ENCODE data around the gene CAMK2A.

CAMK2A gene

GRCh38 chr5:150261231-150261630 lies 28.3 kb downstream of the CAMK2A start:
- no peak for DNase-seq (ENCODE audit: low spot score)

GRCh38 chr5:150258130-150258529 lies 31.4 kb downstream of the CAMK2A start:
- TF ChIP-seq CTCF (IDR thresholded peaks at IDR 0.05; ENCODE audit: extremely low read depth, missing control alignments): no peak
- peak; percentile 40 for DNase-seq (ENCODE audit: low spot score)

More at GRCh38 chr5:150261231-150261630, 28.3 kb downstream of the CAMK2A start:
- no peak for TF ChIP-seq CTCF (IDR thresholded peaks at IDR 0.05; ENCODE audit: extremely low read depth, missing control alignments)

- no peak for DNase-seq (ENCODE audit: low spot score)
- TF ChIP-seq CTCF (IDR thresholded peaks at IDR 0.05; ENCODE audit: extremely low read depth, missing control alignments): no peak
These were observed 32.1 kb downstream of the CAMK2A start for GRCh38 chr5:150257424-150257823.

- DNase-seq (ENCODE audit: low spot score): no peak
- no peak for TF ChIP-seq CTCF (IDR thresholded peaks at IDR 0.05; ENCODE audit: extremely low read depth, missing control alignments)
These were observed 33.0 kb downstream of the CAMK2A start for GRCh38 chr5:150256410-150257064.

- no peak for TF ChIP-seq CTCF (IDR thresholded peaks at IDR 0.05; ENCODE audit: extremely low read depth, missing control alignments)
- no peak for DNase-seq (ENCODE audit: low spot score)
These were observed 33.7 kb downstream of the CAMK2A start for GRCh38 chr5:150255659-150256409.

- no peak for DNase-seq (ENCODE audit: low spot score)
- no peak for TF ChIP-seq CTCF (IDR thresholded peaks at IDR 0.05; ENCODE audit: extremely low read depth, missing control alignments)
These were observed 34.8 kb downstream of the CAMK2A start for GRCh38 chr5:150254774-150255173.

- TF ChIP-seq CTCF (IDR thresholded peaks at IDR 0.05; ENCODE audit: extremely low read depth, missing control alignments): no peak
- no peak for DNase-seq (ENCODE audit: low spot score)
These were observed 35.2 kb downstream of the CAMK2A start for GRCh38 chr5:150254363-150254762.

Measured in GM20000 (cell line).